Neural crest cell (in vitro differentiated cells): ENCODE data around the gene PLAU. TPM values are rescaled to one million over a fixed set of nuclear protein-coding genes. Genes with fewer than 3 reads are reported as not detected.

Source experiments
- DNase-seq: peaks from one replicate; pipeline ENCODE4 v3.0.0; 2021; ENCODE audit warnings: low read depth, mixed read lengths, low spot score
- H3K27ac Mint-ChIP-seq: one replicate; pipeline ENCODE4 v1.8.0; 2021; ENCODE audit warnings: mild to moderate bottlenecking, mixed read lengths; ENCODE audit not compliant: unreplicated experiment
- H3K27me3 Mint-ChIP-seq: 2 replicates; pipeline ENCODE4 v1.8.0; 2021; ENCODE audit warnings: low read depth, mild to moderate bottlenecking, mixed read lengths
- H3K36me3 Mint-ChIP-seq: 2 replicates; pipeline ENCODE4 v1.8.0; 2021; ENCODE audit warnings: low read depth, mild to moderate bottlenecking, mixed read lengths
- H3K4me1 Mint-ChIP-seq: 2 replicates; pipeline ENCODE4 v1.8.0; 2021; ENCODE audit warnings: mixed read lengths
- H3K4me3 Mint-ChIP-seq: one replicate; pipeline ENCODE4 v1.8.0; 2021; ENCODE audit warnings: mild to moderate bottlenecking, mixed read lengths
- H3K9me3 Mint-ChIP-seq: 2 replicates; pipeline ENCODE4 v1.8.0; 2021; ENCODE audit warnings: mixed read lengths
- CTCF ChIP-seq: fragments of 200-600 bp; sonication (generic); conservative IDR thresholded peaks from 2 replicates; pipeline ENCODE4 v1.5.0; 2021; ENCODE audit warnings: antibody characterized with exemption, mild to moderate bottlenecking
- total RNA-seq: library from RNA; stranded (reverse); gene quantifications from 2 replicates; pipeline ENCODE4 v1.2.1, GENCODE V29; 2021

PLAU gene
- total RNA-seq, 1 donor from 2014 or later = 3.5 TPM

- TF ChIP-seq CTCF = no peak
- Mint-ChIP-seq H3K27me3 (no peaks in the 10 kb centered on the region), H3K36me3 (peaks cover 6% of the 10 kb centered on the region), H3K27ac (no peak overlapping the region), H3K4me3 (no peak overlapping the region), H3K9me3 (no peaks in the 10 kb centered on the region), H3K4me1 (peaks cover 14% of the 10 kb centered on the region)
- no peak for DNase-seq
Observed at GRCh38 chr10:73865459-73866442, 45.2 kb upstream of the PLAU start.

- H3K36me3 Mint-ChIP-seq = peaks cover 6% of the 10 kb centered on the region
- no peak for TF ChIP-seq CTCF
- no peak overlapping the region for H3K27ac Mint-ChIP-seq
- H3K9me3 Mint-ChIP-seq = no peaks in the 10 kb centered on the region
- DNase-seq = no peak
- no peaks in the 10 kb centered on the region for H3K27me3 Mint-ChIP-seq
- H3K4me3 Mint-ChIP-seq = no peak overlapping the region
- H3K4me1 Mint-ChIP-seq = peaks cover 16% of the 10 kb centered on the region
Observed at GRCh38 chr10:73866621-73867020, 44.3 kb upstream of the PLAU start.

GRCh38 chr10:73867126-73867807 is 43.7 kb upstream of the PLAU start:
- no peaks in the 10 kb centered on the region for H3K27me3 Mint-ChIP-seq
- H3K4me3 Mint-ChIP-seq = peak overlapping the region; percentile 49
- peak overlapping the region; percentile 19 for H3K27ac Mint-ChIP-seq
- H3K4me1 Mint-ChIP-seq = peaks cover 23% of the 10 kb centered on the region
- H3K36me3 Mint-ChIP-seq = peaks cover 6% of the 10 kb centered on the region
- peak; percentile 34 for DNase-seq
- H3K9me3 Mint-ChIP-seq = no peaks in the 10 kb centered on the region
- TF ChIP-seq CTCF = no peak

- Mint-ChIP-seq H3K9me3 (no peaks in the 10 kb centered on the region), H3K4me1 (peaks cover 29% of the 10 kb centered on the region), H3K27ac (peak overlapping the region; percentile 13), H3K36me3 (peaks cover 6% of the 10 kb centered on the region), H3K4me3 (no peak overlapping the region), H3K27me3 (no peaks in the 10 kb centered on the region)
- DNase-seq = no peak
- no peak for TF ChIP-seq CTCF
Observed at GRCh38 chr10:73867871-73868631, 42.9 kb upstream of the PLAU start.

GRCh38 chr10:73868655-73869195 is 42.2 kb upstream of the PLAU start:
- no peak for TF ChIP-seq CTCF
- Mint-ChIP-seq H3K9me3 (no peaks in the 10 kb centered on the region), H3K4me3 (no peak overlapping the region), H3K27ac (peak overlapping the region; percentile 67), H3K4me1 (peaks cover 32% of the 10 kb centered on the region), H3K27me3 (no peaks in the 10 kb centered on the region), H3K36me3 (peaks cover 6% of the 10 kb centered on the region)
- DNase-seq = no peak
